CD4-positive, CD25-positive, alpha-beta regulatory T cell (primary cell): ENCODE data around the gene CSRP2. TPM values are rescaled to one million over a fixed set of nuclear protein-coding genes. Genes with fewer than 3 reads are reported as not detected.
A peak's percentile ranks its signal among the peaks of the same experiment; 100 is the strongest.

Source experiments
- ATAC-seq, 2 donors: fragments of 150-1000 bp; cut with Tn5 transposase; one replicate each; pipeline ENCODE4 v1.10.0; 2021; ENCODE audit warnings: low read depth in 2 of 2, moderate number of reproducible peaks in 2 of 2, moderate library complexity in 1 of 2
- DNase-seq, 3 donors: peaks; one replicate each; pipeline versions ENCODE4 v3.0.0 to v3.0.0-alpha.2; 2012 to 2022; ENCODE audit warnings: mixed read lengths in 1 of 3
- H3K27ac ChIP-seq: one replicate; pipeline ENCODE4 v1.7.0; 2013; ENCODE audit warnings: mild to moderate bottlenecking, low read length; ENCODE audit not compliant: insufficient read depth, poor library complexity, severe bottlenecking
- H3K27me3 ChIP-seq: one replicate; pipeline ENCODE4 v1.7.0; 2013; ENCODE audit warnings: low read length; ENCODE audit not compliant: control insufficient read depth, insufficient read depth
- H3K36me3 ChIP-seq: one replicate; pipeline ENCODE4 v1.7.0; 2013; ENCODE audit warnings: mild to moderate bottlenecking, low read length, moderate library complexity; ENCODE audit not compliant: control insufficient read depth, insufficient read depth
- H3K4me1 ChIP-seq: 2 replicates; pipeline ENCODE4 v1.7.0; 2013; ENCODE audit warnings: mild to moderate bottlenecking, low read length; ENCODE audit not compliant: insufficient read depth, control insufficient read depth, poor library complexity, severe bottlenecking
- H3K4me3 ChIP-seq: one replicate; pipeline ENCODE4 v1.7.0; 2013; ENCODE audit warnings: low read depth, mild to moderate bottlenecking, low read length, moderate library complexity
- H3K9me3 ChIP-seq, 2 experiments: 1 replicate in 1 of 2; 2 replicates in 1 of 2; pipeline ENCODE4 v1.7.0; 2013; ENCODE audit warnings: low read length in 2 of 2, mild to moderate bottlenecking in 1 of 2, moderate library complexity in 1 of 2; ENCODE audit not compliant: control insufficient read depth in 2 of 2
- H3K27ac Mint-ChIP-seq, 3 donors: one replicate each; pipeline ENCODE4 v1.8.0; 2020 to 2022; ENCODE audit warnings: mild to moderate bottlenecking in 3 of 3, mixed read lengths in 3 of 3, moderate library complexity in 2 of 3
- H3K27me3 Mint-ChIP-seq: one replicate; pipeline ENCODE4 v1.8.0; 2022; ENCODE audit warnings: mild to moderate bottlenecking, mixed read lengths
- H3K36me3 Mint-ChIP-seq: one replicate; pipeline ENCODE4 v1.8.0; 2020; ENCODE audit warnings: mixed read lengths
- H3K4me1 Mint-ChIP-seq, 4 donors: one replicate each; pipeline ENCODE4 v1.8.0; 2020 to 2022; ENCODE audit warnings: mixed read lengths in 4 of 4, mild to moderate bottlenecking in 1 of 4
- H3K4me3 Mint-ChIP-seq, 4 donors: one replicate each; pipeline ENCODE4 v1.8.0; 2020 to 2022; ENCODE audit warnings: mild to moderate bottlenecking in 4 of 4, mixed read lengths in 4 of 4, moderate library complexity in 3 of 4
- H3K9me3 Mint-ChIP-seq, 7 donors: one replicate each; pipeline ENCODE4 v1.8.0; 2020 to 2022; ENCODE audit warnings: mixed read lengths in 7 of 7, mild to moderate bottlenecking in 3 of 7, moderate library complexity in 2 of 7
- polyA plus RNA-seq, 4 donors: library from polyadenylated mRNA; unstranded; fragments of 300-500 nt; fragmentation: Illumina TruSeq; gene quantifications; one replicate each; pipeline ENCODE4 v1.2.3, GENCODE V29; 2021
- total RNA-seq: library from RNA; stranded (reverse); gene quantifications from one replicate; pipeline ENCODE4 v1.2.3, GENCODE V29; 2022

CSRP2 gene
- total and polyA plus RNA-seq, 5 donors from 2014 or later: 0.42 to 1.7 (median 0.53) TPM; not detected in 1

GRCh38 chr12:76876696-76877229 is 2.1 kb downstream of the CSRP2 start:
- no peak overlapping the region for H3K4me3 ChIP-seq
- Mint-ChIP-seq H3K27ac (no peak overlapping the region), H3K27me3 (peaks cover 58% of the 10 kb centered on the region), H3K36me3 (no peaks in the 10 kb centered on the region), H3K4me3 (peak overlapping the region in 1 of 4 donors; percentile 17), H3K9me3 (peaks cover 0 to 3% (median 0%) of the 10 kb centered on the region in 7 donors), H3K4me1 (peaks cover 0 to 16% (median 11%) of the 10 kb centered on the region in 4 donors)
- no peaks in the 10 kb centered on the region for H3K9me3 ChIP-seq
- peaks cover 38% of the 10 kb centered on the region for H3K27me3 ChIP-seq
- DNase-seq (no peak), ATAC-seq (no peak)
- peaks cover 16% of the 10 kb centered on the region for H3K4me1 ChIP-seq
- no peaks in the 10 kb centered on the region for H3K36me3 ChIP-seq
- no peak overlapping the region for H3K27ac ChIP-seq

- no peak overlapping the region for H3K4me3 ChIP-seq
- H3K27ac Mint-ChIP-seq: no peak overlapping the region
- DNase-seq (no peak), ATAC-seq (no peak)
- H3K36me3 ChIP-seq: no peaks in the 10 kb centered on the region
- peaks cover 42% of the 10 kb centered on the region for H3K27me3 Mint-ChIP-seq
- H3K36me3 Mint-ChIP-seq: no peaks in the 10 kb centered on the region
- H3K4me1 Mint-ChIP-seq: peaks cover 0 to 14% (median 8%) of the 10 kb centered on the region in 4 donors
- no peak overlapping the region for H3K4me3 Mint-ChIP-seq
- no peak overlapping the region for H3K27ac ChIP-seq
- H3K27me3 ChIP-seq: peaks cover 19% of the 10 kb centered on the region
- H3K9me3 Mint-ChIP-seq: peaks cover 0 to 3% (median 0%) of the 10 kb centered on the region in 7 donors
- peaks cover 16% of the 10 kb centered on the region for H3K4me1 ChIP-seq
- H3K9me3 ChIP-seq: no peaks in the 10 kb centered on the region
Measured at GRCh38 chr12:76874491-76875190, 4.2 kb downstream of the CSRP2 start.

- Histone ChIP-seq H3K36me3 (no peaks in the 10 kb centered on the region), H3K27ac (no peak overlapping the region), H3K4me1 (peaks cover 11% of the 10 kb centered on the region), H3K27me3 (peaks cover 18% of the 10 kb centered on the region), H3K9me3 (no peaks in the 10 kb centered on the region), H3K4me3 (no peak overlapping the region)
- DNase-seq: no peak
- no peak overlapping the region for H3K27ac Mint-ChIP-seq
- H3K27me3 Mint-ChIP-seq: peaks cover 38% of the 10 kb centered on the region
- H3K4me3 Mint-ChIP-seq: no peak overlapping the region
- no peak for ATAC-seq
- H3K36me3 Mint-ChIP-seq: no peaks in the 10 kb centered on the region
- H3K9me3 Mint-ChIP-seq: peaks cover 0 to 2% (median 0%) of the 10 kb centered on the region in 7 donors
- peaks cover 0 to 10% (median 5%) of the 10 kb centered on the region in 4 donors for H3K4me1 Mint-ChIP-seq
Measured at GRCh38 chr12:76874027-76874426, 4.8 kb downstream of the CSRP2 start.

GRCh38 chr12:76872415-76872814 is 6.4 kb downstream of the CSRP2 start:
- Mint-ChIP-seq H3K4me3 (no peak overlapping the region), H3K27ac (no peak overlapping the region), H3K36me3 (no peaks in the 10 kb centered on the region), H3K27me3 (peaks cover 24% of the 10 kb centered on the region), H3K4me1 (peaks cover 0 to 1% (median 0%) of the 10 kb centered on the region in 4 donors), H3K9me3 (peaks cover 0 to 5% (median 0%) of the 10 kb centered on the region in 7 donors)
- no peak overlapping the region for H3K27ac ChIP-seq
- no peaks in the 10 kb centered on the region for H3K9me3 ChIP-seq
- DNase-seq (no peak), ATAC-seq (no peak)
- no peaks in the 10 kb centered on the region for H3K4me1 ChIP-seq
- H3K4me3 ChIP-seq: no peak overlapping the region
- H3K27me3 ChIP-seq: peaks cover 15% of the 10 kb centered on the region
- H3K36me3 ChIP-seq: no peaks in the 10 kb centered on the region

GRCh38 chr12:76871742-76872141 is 7.1 kb downstream of the CSRP2 start:
- Mint-ChIP-seq H3K36me3 (no peaks in the 10 kb centered on the region), H3K9me3 (peaks cover 0 to 5% (median 0%) of the 10 kb centered on the region in 7 donors), H3K27me3 (peaks cover 17% of the 10 kb centered on the region)

GRCh38 chr12:76871082-76871481 is 7.7 kb downstream of the CSRP2 start:
- H3K27ac Mint-ChIP-seq: no peak overlapping the region
- DNase-seq (no peak), ATAC-seq (no peak)
- no peaks in the 10 kb centered on the region for H3K4me1 Mint-ChIP-seq
- peaks cover 0 to 5% (median 0%) of the 10 kb centered on the region in 7 donors for H3K9me3 Mint-ChIP-seq
- H3K4me3 Mint-ChIP-seq: no peak overlapping the region
- Histone ChIP-seq H3K36me3 (no peaks in the 10 kb centered on the region), H3K27ac (no peak overlapping the region), H3K4me1 (no peaks in the 10 kb centered on the region), H3K4me3 (no peak overlapping the region), H3K27me3 (peaks cover 5% of the 10 kb centered on the region), H3K9me3 (no peaks in the 10 kb centered on the region)
- H3K27me3 Mint-ChIP-seq: peaks cover 18% of the 10 kb centered on the region
- no peaks in the 10 kb centered on the region for H3K36me3 Mint-ChIP-seq

More at GRCh38 chr12:76871742-76872141, 7.1 kb downstream of the CSRP2 start:
- no peaks in the 10 kb centered on the region for H3K9me3 ChIP-seq
- Mint-ChIP-seq H3K27ac (no peak overlapping the region), H3K4me1 (no peaks in the 10 kb centered on the region), H3K4me3 (no peak overlapping the region)
- no peaks in the 10 kb centered on the region for H3K4me1 ChIP-seq
- H3K27me3 ChIP-seq: peaks cover 8% of the 10 kb centered on the region
- ATAC-seq (no peak), DNase-seq (no peak)
- no peaks in the 10 kb centered on the region for H3K36me3 ChIP-seq
- H3K27ac ChIP-seq: no peak overlapping the region
- no peak overlapping the region for H3K4me3 ChIP-seq

GRCh38 chr12:76866726-76867125 is 12.1 kb downstream of the CSRP2 start:
- H3K9me3 ChIP-seq: no peaks in the 10 kb centered on the region
- H3K36me3 Mint-ChIP-seq: no peaks in the 10 kb centered on the region
- no peak overlapping the region for H3K27ac ChIP-seq
- no peak overlapping the region for H3K27ac Mint-ChIP-seq
- peaks cover 0 to 2% (median 0%) of the 10 kb centered on the region in 4 donors for H3K4me1 Mint-ChIP-seq
- no peak for ATAC-seq
- peaks cover 0 to 5% (median 0%) of the 10 kb centered on the region in 7 donors for H3K9me3 Mint-ChIP-seq
- no peak for DNase-seq
- H3K36me3 ChIP-seq: no peaks in the 10 kb centered on the region
- H3K27me3 Mint-ChIP-seq: peaks cover 17% of the 10 kb centered on the region
- no peaks in the 10 kb centered on the region for H3K4me1 ChIP-seq
- no peak overlapping the region for H3K4me3 Mint-ChIP-seq
- H3K27me3 ChIP-seq: peaks cover 3% of the 10 kb centered on the region
- H3K4me3 ChIP-seq: no peak overlapping the region
